Stomach (tissue), 9 donors: ENCODE data around the gene THOC2. TPM values are rescaled to one million over a fixed set of nuclear protein-coding genes. Genes with fewer than 3 reads are reported as not detected.

Experiments used
- DNase-seq, 2 donors: peaks; one replicate each; pipeline versions ENCODE4 v3.0.0 to v3.0.0-alpha.2; 2013 to 2019
- H3K27ac ChIP-seq, 5 donors: fragments of 200-600 bp in 4 of 5; sonication (generic) in 4 of 5; one replicate each; pipeline ENCODE4 v1.5.1; 2013 to 2019; ENCODE audit warnings: mild to moderate bottlenecking in 1 of 5, moderate library complexity in 1 of 5
- H3K27me3 ChIP-seq, 3 donors: fragments of 200-600 bp; sonication (generic); one replicate each; pipeline ENCODE4 v1.5.1; 2017 to 2019; ENCODE audit warnings: mixed run types in 1 of 3
- H3K36me3 ChIP-seq, 4 donors: fragments of 200-600 bp; sonication (generic); 1 replicate in 3 of 4; 2 replicates in 1 of 4; pipeline ENCODE4 v1.5.1; 2016 to 2019
- H3K4me1 ChIP-seq, 4 donors: fragments of 200-600 bp; sonication (generic); one replicate each; pipeline ENCODE4 v1.5.1; 2016 to 2019
- H3K4me3 ChIP-seq, 4 donors: fragments of 200-600 bp; sonication (generic) in 3 of 4; one replicate each; pipeline ENCODE4 v1.5.1; 2016 to 2019; ENCODE audit warnings: mild to moderate bottlenecking in 1 of 4
- H3K9me3 ChIP-seq, 4 donors: fragments of 200-600 bp; sonication (generic); one replicate each; pipeline ENCODE4 v1.5.1; 2016 to 2019
- CTCF ChIP-seq, 7 experiments: fragments of 450-650 bp in 4 of 7; fragments of 200-600 bp in 3 of 7; sonication (generic) in 3 of 7; IDR thresholded peaks; one replicate each; pipeline ENCODE4 v1.5.1; 2016 to 2019; ENCODE audit warnings: antibody characterized with exemption in 7 of 7, control low read depth in 2 of 7, mild to moderate bottlenecking in 1 of 7
- EP300 ChIP-seq: sonication (generic); formaldehyde crosslinking; IDR thresholded peaks from one replicate; pipeline ENCODE4 v1.6.1; 2017; ENCODE audit warnings: antibody characterized with exemption
- POLR2A ChIP-seq, 4 donors: fragments of 450-650 bp; IDR thresholded peaks; one replicate each; pipeline ENCODE4 v1.6.1; 2016; ENCODE audit warnings: antibody characterized with exemption in 4 of 4, control low read depth in 2 of 4, mild to moderate bottlenecking in 1 of 4, moderate library complexity in 1 of 4
- POLR2AphosphoS5 ChIP-seq, 3 donors: sonication (generic); formaldehyde crosslinking; IDR thresholded peaks; one replicate each; pipeline ENCODE4 v1.6.1; 2016; ENCODE audit warnings: antibody characterized with exemption in 3 of 3
- WGBS, 5 donors: extraction: QIAGEN DNeasy Blood & Tissue Kit in 3 of 5; methylation state at CpG; one replicate each; pipeline versions ENCODE4 v1.1.5 to v1.1.7; 2013 to 2018; 5-methylcytosine and 5-hydroxymethylcytosine counted together
- intact Hi-C: fragments of 100-400 bp; cut with DNase I; formaldehyde crosslinking; loops from one replicate; pipeline ENCODE4 v1.15.1; 2023; ENCODE audit warnings: low total_unique reads
- polyA plus RNA-seq, 3 donors: library from polyadenylated mRNA; stranded (reverse); fragments of 200-250 nt; gene quantifications; one replicate each; pipeline ENCODE4 v1.2.3, GENCODE V29; 2013
- small RNA-seq, 4 donors: library from RNA; depleted of rRNA; stranded (forward); fragments of <200 nt; gene quantifications; one replicate each; pipeline ENCODE3, GENCODE V24; 2016
- total RNA-seq, 5 donors: library from RNA; depleted of rRNA; stranded (reverse); fragments of >200 nt; gene quantifications; one replicate each; pipeline versions ENCODE4 v1.1.0 to v1.2.3, GENCODE V29; 2014 to 2016
- donor health status: healthy with polysubstance abuse.
- donor health status: Bipolar disorder and iron deficiency.
- donor health status: healthy.

Gene THOC2
- total and polyA plus RNA-seq, 8 donors, result 17.7 to 217 (median 133) TPM

- no peak for TF ChIP-seq POLR2A (IDR thresholded peaks at IDR 0.05)
- TF ChIP-seq EP300, result no peak
- TF ChIP-seq POLR2AphosphoS5 (IDR thresholded peaks at IDR 0.05), result no peak
- no peak for TF ChIP-seq CTCF (IDR thresholded peaks at IDR 0.05)
- Histone ChIP-seq H3K4me3 (no peak overlapping the region), H3K36me3 (no peaks in the 10 kb centered on the region), H3K9me3 (no peaks in the 10 kb centered on the region), H3K27ac (no peak overlapping the region), H3K4me1 (no peaks in the 10 kb centered on the region), H3K27me3 (no peaks in the 10 kb centered on the region)
- 82 to 93% (median 88%) methylated on average over 3 to 4 of the region's 4 CpGs for WGBS, 5 donors
- no peak for DNase-seq
- intact Hi-C loops, result no loop called here
These were observed 169.7 kb downstream of the THOC2 start for GRCh38 chrX:123563167-123563566.

- 90 to 96% (median 95%) methylated on average over 15 to 32 of the region's 32 CpGs for WGBS, 5 donors
- intact Hi-C loops, result no loop called here
- Histone ChIP-seq H3K36me3 (no peaks in the 10 kb centered on the region), H3K4me3 (no peak overlapping the region), H3K27ac (no peak overlapping the region), H3K4me1 (no peaks in the 10 kb centered on the region), H3K27me3 (no peaks in the 10 kb centered on the region), H3K9me3 (no peaks in the 10 kb centered on the region)
- no peak for DNase-seq
- TF ChIP-seq POLR2A (IDR thresholded peaks at IDR 0.05) (no peak), CTCF (IDR thresholded peaks at IDR 0.05) (no peak), POLR2AphosphoS5 (IDR thresholded peaks at IDR 0.05) (no peak), EP300 (no peak)
These were observed 170.3 kb downstream of the THOC2 start for GRCh38 chrX:123562342-123563146.

- H3K27me3 ChIP-seq, result no peaks in the 10 kb centered on the region
- DNase-seq, result no peak
- no peak overlapping the region for H3K4me3 ChIP-seq
- no peaks in the 10 kb centered on the region for H3K36me3 ChIP-seq
- H3K4me1 ChIP-seq, result no peaks in the 10 kb centered on the region
- no peak for TF ChIP-seq EP300
- no peak for TF ChIP-seq POLR2AphosphoS5 (IDR thresholded peaks at IDR 0.05)
- TF ChIP-seq POLR2A (IDR thresholded peaks at IDR 0.05), result no peak
- TF ChIP-seq CTCF (IDR thresholded peaks at IDR 0.05), result no peak
- H3K9me3 ChIP-seq, result no peaks in the 10 kb centered on the region
- 89 to 96% (median 94%) methylated on average over 8 to 28 of the region's 28 CpGs for WGBS, 5 donors
- intact Hi-C loops, result no loop called here
- no peak overlapping the region for H3K27ac ChIP-seq
These were observed 171.2 kb downstream of the THOC2 start for GRCh38 chrX:123561439-123562215.

DNA sequence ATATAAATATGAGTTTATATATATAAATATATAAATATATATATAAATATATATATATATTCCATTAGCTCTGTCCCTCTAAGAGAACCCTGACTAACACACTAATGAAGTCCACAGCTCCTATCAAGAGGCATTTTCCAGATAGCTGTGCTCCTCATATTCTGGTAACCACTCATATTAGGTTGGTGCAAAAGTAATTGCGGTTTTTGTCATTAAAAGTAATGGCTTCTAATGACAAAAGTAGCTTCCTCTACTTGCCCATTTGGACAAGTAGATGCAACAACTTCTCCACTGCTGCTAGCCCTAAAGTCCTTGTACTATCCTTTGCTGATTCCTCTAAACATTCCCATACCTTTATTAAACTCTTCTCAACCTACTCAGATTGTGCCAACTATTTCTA lies 182.0 kb downstream of the THOC2 start:
- no peak for DNase-seq
- TF ChIP-seq EP300, result no peak
- TF ChIP-seq CTCF (IDR thresholded peaks at IDR 0.05), result no peak
- TF ChIP-seq POLR2AphosphoS5 (IDR thresholded peaks at IDR 0.05), result no peak
- no peak for TF ChIP-seq POLR2A (IDR thresholded peaks at IDR 0.05)
- Histone ChIP-seq H3K9me3 (peaks cover 0 to 9% (median 2%) of the 10 kb centered on the region in 4 donors), H3K27ac (no peak overlapping the region), H3K36me3 (no peaks in the 10 kb centered on the region), H3K4me1 (no peaks in the 10 kb centered on the region), H3K4me3 (no peak overlapping the region), H3K27me3 (no peaks in the 10 kb centered on the region)
- WGBS, 5 donors, result 73 to 100% (median 89%) methylated on average over 1 of the region's 1 CpG
- intact Hi-C loops, result no loop called here

Small RNAs within 50 kb of the gene (small RNA-seq; reads per million reads assigned to genes)
- gene AL030996.1 (0 reads per million in 4 donors), gene RNU7-69P (0 reads per million in 4 donors)

Other genes starting within 250 kb of the THOC2 start
- gene XIAP, start 127.0 kb upstream of the THOC2 start, total RNA-seq, result 10 to 100 TPM; 10.1 to 47.2 (median 15.6) TPM
- gene XIAP, start 127.0 kb upstream of the THOC2 start, polyA plus RNA-seq, result 1 to 10 TPM; 5.0 to 7.3 (median 6.6) TPM
- gene STAG2, start 228.7 kb upstream of the THOC2 start, total RNA-seq, result 100 to 1,000 TPM in 1 of 5 donors, 10 to 100 TPM in 4; 11.6 to 175 (median 32.6) TPM
- gene STAG2, start 228.7 kb upstream of the THOC2 start, polyA plus RNA-seq, result 10 to 100 TPM; 11.1 to 21.5 (median 16.8) TPM